NCI-H187 (cell line): ENCODE results near the gene MED29.
A peak's percentile ranks its signal among the peaks of the same experiment; 100 is the strongest.

Experiments
- DNase-seq, 2 experiments: peaks; one replicate each; lab custom pipeline; 2025; lab: John Stamatoyannopoulos, UW

Gene MED29

GRCh38 chr19:39428283-39429112, 37.3 kb downstream of the MED29 start:
- DNase-seq = no peak

GRCh38 chr19:39430675-39431593, 39.8 kb downstream of the MED29 start:
- DNase-seq = no peak

DNA sequence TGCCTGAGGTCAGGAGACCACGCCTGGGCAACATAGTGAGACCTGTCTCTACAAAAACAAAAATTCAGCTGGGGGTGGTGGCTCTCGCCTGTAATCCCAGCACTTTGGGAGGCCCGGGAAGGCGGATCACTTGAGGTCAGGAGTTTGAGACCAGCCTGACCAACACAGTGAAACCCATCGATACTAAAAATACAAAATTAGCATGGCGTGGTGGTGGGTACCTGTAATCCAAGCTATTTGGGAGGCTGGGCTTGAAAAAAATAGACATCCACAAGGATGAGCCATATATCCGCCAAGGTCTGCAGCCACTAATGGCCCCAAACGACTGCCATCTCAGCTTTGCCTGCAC, 41.5 kb downstream of the MED29 start:
- DNase-seq = no peak

DNA sequence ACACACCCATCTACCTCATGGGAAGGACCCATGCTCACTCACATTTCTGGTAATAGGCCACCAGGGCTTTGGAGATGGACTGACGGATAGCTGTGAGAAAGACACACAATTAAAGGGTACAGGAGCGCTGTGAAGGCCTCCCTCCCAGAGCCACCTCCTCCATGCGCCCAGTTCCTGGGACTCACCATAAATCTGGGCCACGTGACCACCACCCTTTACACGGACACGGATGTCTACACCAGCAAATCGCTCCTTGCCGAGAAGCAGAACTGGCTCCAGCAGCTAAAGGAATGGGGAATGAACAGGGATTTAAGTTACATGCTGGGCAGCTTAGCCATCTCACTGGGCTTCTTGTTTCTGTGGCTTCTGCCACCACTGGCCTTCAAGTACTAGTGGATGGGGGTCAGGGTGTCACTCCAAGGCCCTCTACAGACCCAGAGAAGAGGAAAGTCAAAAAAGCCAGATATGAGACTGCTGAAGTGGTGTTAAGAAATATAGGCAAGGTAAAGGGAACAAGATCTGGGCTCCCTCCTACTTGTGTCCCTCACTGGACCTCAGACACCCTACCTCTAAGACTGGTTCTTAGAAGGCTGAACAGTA, 42.4 kb downstream of the MED29 start:
- no peak for DNase-seq

DNA sequence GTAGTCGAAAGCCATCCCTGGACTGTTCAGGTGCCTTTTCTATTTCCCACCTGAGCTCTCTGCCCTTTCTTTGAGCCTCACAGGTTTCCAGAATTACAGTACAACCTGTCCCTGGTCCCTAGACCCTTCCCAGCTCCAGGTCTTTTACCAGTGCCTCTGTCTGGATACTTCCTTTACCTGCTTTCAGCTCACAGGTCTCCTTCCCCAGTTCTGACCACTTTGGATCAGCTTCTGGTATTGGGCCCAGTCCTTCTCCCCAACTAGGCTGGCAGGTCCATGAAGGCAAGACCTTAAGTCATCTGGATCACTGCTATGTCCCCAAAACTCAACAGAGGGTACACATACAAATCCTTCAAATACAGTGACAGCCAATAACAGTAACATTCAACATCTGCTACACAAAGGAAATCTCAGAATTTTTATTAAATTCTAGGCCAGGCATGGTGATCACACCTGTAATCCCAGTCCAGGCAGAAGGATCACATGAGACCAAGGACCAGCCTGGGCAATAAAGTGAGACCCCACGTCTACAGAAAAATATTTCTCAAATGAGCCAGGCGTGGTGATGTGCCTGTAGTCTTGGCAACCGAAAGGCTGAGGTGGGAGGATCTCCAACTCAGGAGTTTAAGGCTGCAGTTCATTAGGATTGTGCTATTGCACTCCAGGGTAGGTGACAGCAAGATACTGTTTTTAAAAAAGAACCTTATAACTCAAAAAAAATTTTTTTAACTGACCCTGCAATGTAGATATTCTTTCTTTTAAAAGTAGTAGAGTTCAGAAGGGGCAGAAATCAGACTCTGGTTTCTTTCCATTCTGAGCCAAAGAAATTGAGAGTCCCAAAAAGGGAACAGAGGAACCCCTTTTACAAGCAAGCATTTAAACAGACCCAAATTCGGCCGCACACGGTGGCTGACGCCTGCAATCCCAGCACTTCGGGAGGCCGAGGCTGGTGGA, 43.2 kb downstream of the MED29 start:
- no peak for DNase-seq

- DNase-seq = peak; percentile 98 to 99
Observed at GRCh38 chr19:39435499-39436349, 44.5 kb downstream of the MED29 start, which contains the start of gene RPS16. Gene RPS16 (minus strand): TSS chr19:39435949. CDS start chr19:39435895, 54 bp downstream.

- DNase-seq = no peak
Observed at GRCh38 chr19:39436350-39436716, 45.2 kb downstream of the MED29 start.

- no peak for DNase-seq
Observed at GRCh38 chr19:39438270-39438934, 47.2 kb downstream of the MED29 start.

GRCh38 chr19:39444598-39445195, 53.5 kb downstream of the MED29 start:
- no peak for DNase-seq

- peak; percentile 97 to 99 for DNase-seq
Observed at GRCh38 chr19:39445196-39446111, 54.3 kb downstream of the MED29 start, which contains the start of gene SUPT5H. Gene SUPT5H (plus strand): TSS chr19:39445582. CDS start chr19:39445891, 309 bp downstream.

DNA sequence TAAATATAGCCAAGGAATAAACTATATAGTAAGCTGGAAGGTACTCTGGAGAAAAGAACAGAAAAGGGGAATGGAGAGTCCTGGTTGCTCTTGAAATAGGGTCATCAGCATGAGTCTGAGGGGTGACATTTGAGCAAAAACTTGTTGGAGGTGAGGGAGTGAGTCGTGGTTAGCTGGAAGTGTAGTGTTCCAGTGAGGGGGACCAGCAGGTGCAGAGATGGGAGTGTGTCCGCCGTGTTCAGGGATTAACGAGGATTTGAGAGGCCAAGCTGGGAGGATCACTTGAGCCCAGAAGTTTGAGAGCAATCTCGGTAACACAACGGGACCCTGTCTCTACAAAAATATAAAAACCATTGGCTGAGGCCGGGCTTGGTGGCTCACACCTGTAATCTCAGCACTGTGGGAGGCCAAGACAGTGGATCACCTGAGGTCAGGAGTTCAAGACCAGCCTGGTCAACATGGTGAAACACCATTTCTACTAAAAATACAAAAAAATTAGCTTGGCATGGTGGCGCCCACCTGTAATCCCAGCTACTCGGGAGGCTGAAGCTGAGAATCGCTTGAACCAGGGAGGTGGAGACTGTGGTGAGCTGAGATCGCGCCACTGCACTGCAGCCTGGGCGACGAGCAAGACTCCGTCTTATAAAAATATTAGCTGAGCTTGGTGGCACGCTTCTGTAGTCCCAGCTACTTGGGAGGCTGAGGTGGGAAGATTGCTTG, 55.3 kb downstream of the MED29 start:
- no peak for DNase-seq

- DNase-seq = no peak
Observed at GRCh38 chr19:39448271-39448670, 57.1 kb downstream of the MED29 start.

GRCh38 chr19:39449116-39449797, 58.1 kb downstream of the MED29 start:
- no peak for DNase-seq
